ENCODE data around the gene ALDH2. TPM values are rescaled to one million over a fixed set of nuclear protein-coding genes. Genes with fewer than 3 reads are reported as not detected.

The ALDH2 gene
- total and polyA plus RNA-seq, 9 of the 15 experiments (the other 6 are each of a cell fraction or from before 2014, with no cell fraction given) = 1.9 to 22.5 (median 12.2) TPM

DNA sequence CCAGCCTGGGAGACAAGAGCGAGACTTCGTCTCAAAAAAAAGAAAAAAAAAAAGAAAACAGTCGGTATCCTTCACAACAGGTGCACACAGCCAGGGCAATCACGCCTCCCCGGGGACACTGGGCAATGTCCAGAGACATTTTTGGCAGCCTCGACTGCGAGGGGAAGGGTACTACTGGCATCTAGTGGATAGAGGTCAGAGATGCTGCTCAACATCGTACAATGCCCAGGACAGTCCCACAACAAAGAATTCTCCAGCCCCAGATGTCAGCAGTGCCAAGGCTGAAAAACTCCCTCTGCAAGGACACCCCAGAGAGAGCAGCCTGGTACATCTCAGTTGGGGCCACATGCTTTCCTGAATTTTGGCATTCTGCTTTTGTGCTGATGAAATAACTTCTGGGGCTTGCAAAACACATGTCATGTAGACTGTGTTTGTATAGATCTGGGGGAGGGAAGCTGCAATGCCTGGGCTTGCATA, 21.5 kb downstream of the ALDH2 start:
- DNase-seq (ENCODE audit: extremely low read depth in 1 of 4, low spot score in 3 of 4) = peak in 1 of 4 experiments; percentile 49
- H3K4me1 ChIP-seq (replicated peaks in 1 of 2; ENCODE audit: control insufficient read depth in 2 of 2, insufficient read depth in 2 of 2, low read length in 2 of 2) = peaks cover 0 to 20% of the 10 kb centered on the region in 2 experiments; a peak in 4 of 5 replicates
- no peaks in the 10 kb centered on the region for H3K9me3 ChIP-seq (replicated peaks; ENCODE audit: control insufficient read depth, insufficient read depth, low read depth, low read length)
- H3K36me3 ChIP-seq (ENCODE audit: control insufficient read depth, insufficient read depth, low read length) = peaks cover 19% of the 10 kb centered on the region; the same call in 2 of the 3 replicates
- in situ Hi-C loops (cut with MboI) (no loop called here), intact Hi-C loops (cut with micrococcal nuclease) (loop anchor here (2.0 kb wide), 1 partner anchor 35 kb away; no protein-coding TSS in a partner anchor)
- no peak overlapping the region for H3K4me2 ChIP-seq (ENCODE audit: insufficient read depth, low read length)
- H4K20me1 ChIP-seq (replicated peaks; ENCODE audit: control insufficient read depth, insufficient read depth, low read length) = no peaks in the 10 kb centered on the region
- FAIRE-seq = peak; percentile 37
- H3K27me3 ChIP-seq (ENCODE audit: control insufficient read depth in 2 of 2, insufficient read depth in 2 of 2, low read length in 2 of 2) = no peaks in the 10 kb centered on the region; a peak in 1 of 5 replicates
- H3K4me3 ChIP-seq = no peak overlapping the region
- ChIA-PET CTCF (ENCODE audit: low intra/inter-chr PET ratio) (interaction anchor here (0.8 to 1.7 kb wide), 2 partner anchors 35 to 392 kb away, joined by 3 to 21 read pairs; no protein-coding TSS in a partner anchor), POLR2A (interaction anchor here (0.6 kb wide), 1 partner anchor 947 kb away, joined by 3 read pairs; no protein-coding TSS in a partner anchor)
- peak overlapping the region; percentile 17; the same call in 1 of the 2 replicates for H2AFZ ChIP-seq (ENCODE audit: low read depth, low read length)
- 43% methylated on average over 7 of the region's 8 CpGs for WGBS (ENCODE audit: insufficient coverage, low coverage, missing lambda C conversion rate)
- H3K79me2 ChIP-seq (ENCODE audit: control insufficient read depth, insufficient read depth, low read length) = no peaks in the 10 kb centered on the region
- peaks cover 2% of the 10 kb centered on the region for H3K9me1 ChIP-seq (ENCODE audit: control insufficient read depth, insufficient read depth, low read length)
- ATAC-seq = peak; percentile 77
- no peak overlapping the region for H3K9ac ChIP-seq (ENCODE audit: insufficient read depth in 1 of 2, low read depth in 2 of 2, low read length in 2 of 2)
- BruUV-seq (replicated peaks) = no TSS peak
- no peak overlapping the region for H3K27ac ChIP-seq (ENCODE audit: extremely low read depth, low read depth, low read length)
- peak; percentile 27 to 79; a peak in 3 of 4 replicates for TF ChIP-seq RAD21 (CRISPR knock-in tag; conservative IDR thresholded peaks at IDR 0.05 in 1 of 2, IDR thresholded peaks at IDR 0.05 in 1 of 2)
- no peak for TF ChIP-seq MTA1 (IDR thresholded peaks at IDR 0.05; ENCODE audit: borderline replicate concordance)
- TF ChIP-seq, protein P1, sequence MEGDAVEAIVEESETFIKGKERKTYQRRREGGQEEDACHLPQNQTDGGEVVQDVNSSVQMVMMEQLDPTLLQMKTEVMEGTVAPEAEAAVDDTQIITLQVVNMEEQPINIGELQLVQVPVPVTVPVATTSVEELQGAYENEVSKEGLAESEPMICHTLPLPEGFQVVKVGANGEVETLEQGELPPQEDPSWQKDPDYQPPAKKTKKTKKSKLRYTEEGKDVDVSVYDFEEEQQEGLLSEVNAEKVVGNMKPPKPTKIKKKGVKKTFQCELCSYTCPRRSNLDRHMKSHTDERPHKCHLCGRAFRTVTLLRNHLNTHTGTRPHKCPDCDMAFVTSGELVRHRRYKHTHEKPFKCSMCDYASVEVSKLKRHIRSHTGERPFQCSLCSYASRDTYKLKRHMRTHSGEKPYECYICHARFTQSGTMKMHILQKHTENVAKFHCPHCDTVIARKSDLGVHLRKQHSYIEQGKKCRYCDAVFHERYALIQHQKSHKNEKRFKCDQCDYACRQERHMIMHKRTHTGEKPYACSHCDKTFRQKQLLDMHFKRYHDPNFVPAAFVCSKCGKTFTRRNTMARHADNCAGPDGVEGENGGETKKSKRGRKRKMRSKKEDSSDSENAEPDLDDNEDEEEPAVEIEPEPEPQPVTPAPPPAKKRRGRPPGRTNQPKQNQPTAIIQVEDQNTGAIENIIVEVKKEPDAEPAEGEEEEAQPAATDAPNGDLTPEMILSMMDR (IDR thresholded peaks at IDR 0.05 in 2 of 3, conservative IDR thresholded peaks at IDR 0.05 in 1 of 3; ENCODE audit: insufficient read depth in 2 of 3, low read depth in 1 of 3, low read length in 3 of 3) = peak; percentile 48 to 77 (median 77)
- TF ChIP-seq, protein P2, sequence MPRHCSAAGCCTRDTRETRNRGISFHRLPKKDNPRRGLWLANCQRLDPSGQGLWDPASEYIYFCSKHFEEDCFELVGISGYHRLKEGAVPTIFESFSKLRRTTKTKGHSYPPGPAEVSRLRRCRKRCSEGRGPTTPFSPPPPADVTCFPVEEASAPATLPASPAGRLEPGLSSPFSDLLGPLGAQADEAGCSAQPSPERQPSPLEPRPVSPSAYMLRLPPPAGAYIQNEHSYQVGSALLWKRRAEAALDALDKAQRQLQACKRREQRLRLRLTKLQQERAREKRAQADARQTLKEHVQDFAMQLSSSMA (CRISPR knock-in tag; IDR thresholded peaks at IDR 0.05) = no peak
- TF ChIP-seq CC2D1A (IDR thresholded peaks at IDR 0.05) = peak; percentile 52; the same call in 1 of the 2 replicates
- TF ChIP-seq, protein P3, sequence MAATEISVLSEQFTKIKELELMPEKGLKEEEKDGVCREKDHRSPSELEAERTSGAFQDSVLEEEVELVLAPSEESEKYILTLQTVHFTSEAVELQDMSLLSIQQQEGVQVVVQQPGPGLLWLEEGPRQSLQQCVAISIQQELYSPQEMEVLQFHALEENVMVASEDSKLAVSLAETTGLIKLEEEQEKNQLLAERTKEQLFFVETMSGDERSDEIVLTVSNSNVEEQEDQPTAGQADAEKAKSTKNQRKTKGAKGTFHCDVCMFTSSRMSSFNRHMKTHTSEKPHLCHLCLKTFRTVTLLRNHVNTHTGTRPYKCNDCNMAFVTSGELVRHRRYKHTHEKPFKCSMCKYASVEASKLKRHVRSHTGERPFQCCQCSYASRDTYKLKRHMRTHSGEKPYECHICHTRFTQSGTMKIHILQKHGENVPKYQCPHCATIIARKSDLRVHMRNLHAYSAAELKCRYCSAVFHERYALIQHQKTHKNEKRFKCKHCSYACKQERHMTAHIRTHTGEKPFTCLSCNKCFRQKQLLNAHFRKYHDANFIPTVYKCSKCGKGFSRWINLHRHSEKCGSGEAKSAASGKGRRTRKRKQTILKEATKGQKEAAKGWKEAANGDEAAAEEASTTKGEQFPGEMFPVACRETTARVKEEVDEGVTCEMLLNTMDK (IDR thresholded peaks at IDR 0.05; ENCODE audit: borderline replicate concordance, insufficient read depth, low read depth, low read length, poor library complexity, severe bottlenecking) = no peak
- TF ChIP-seq SMC3 (conservative IDR thresholded peaks at IDR 0.05; ENCODE audit: insufficient read depth, low read depth, low read length) = peak; percentile 54
- no peak for TF ChIP-seq CTBP1 (IDR thresholded peaks at IDR 0.05; ENCODE audit: borderline replicate concordance)
- no peak for TF ChIP-seq RBM14 (IDR thresholded peaks at IDR 0.05; ENCODE audit: borderline replicate concordance, insufficient read depth, low read depth, low read length)

Data from K562 (cell line).